Effector CD8-positive, alpha-beta T cell (primary cell): ENCODE measurements around the gene RGS17.
A peak's percentile ranks its signal among the peaks of the same experiment; 100 is the strongest.
"Not testable (repeated sequence)": the region's sequence is repeated elsewhere in the genome, so short reads cannot be mapped to it uniquely, and the experiment has no call there.

Source experiments
- DNase-seq: peaks from one replicate; lab custom pipeline; 2025; lab: John Stamatoyannopoulos, UW

The RGS17 gene

GRCh38 chr6:153032255-153032882 lies 98.7 kb downstream of the RGS17 start:
- no peak for DNase-seq

- no peak for DNase-seq
These were observed 99.6 kb downstream of the RGS17 start for GRCh38 chr6:153031335-153031955.

- DNase-seq: no peak
These were observed 102.1 kb downstream of the RGS17 start for GRCh38 chr6:153028963-153029362.

GRCh38 chr6:153028286-153028685 lies 102.8 kb downstream of the RGS17 start:
- DNase-seq: no peak

- DNase-seq: no peak
These were observed 103.6 kb downstream of the RGS17 start for GRCh38 chr6:153027480-153027879.

GRCh38 chr6:153024709-153025017 lies 106.4 kb downstream of the RGS17 start:
- no peak for DNase-seq

DNA sequence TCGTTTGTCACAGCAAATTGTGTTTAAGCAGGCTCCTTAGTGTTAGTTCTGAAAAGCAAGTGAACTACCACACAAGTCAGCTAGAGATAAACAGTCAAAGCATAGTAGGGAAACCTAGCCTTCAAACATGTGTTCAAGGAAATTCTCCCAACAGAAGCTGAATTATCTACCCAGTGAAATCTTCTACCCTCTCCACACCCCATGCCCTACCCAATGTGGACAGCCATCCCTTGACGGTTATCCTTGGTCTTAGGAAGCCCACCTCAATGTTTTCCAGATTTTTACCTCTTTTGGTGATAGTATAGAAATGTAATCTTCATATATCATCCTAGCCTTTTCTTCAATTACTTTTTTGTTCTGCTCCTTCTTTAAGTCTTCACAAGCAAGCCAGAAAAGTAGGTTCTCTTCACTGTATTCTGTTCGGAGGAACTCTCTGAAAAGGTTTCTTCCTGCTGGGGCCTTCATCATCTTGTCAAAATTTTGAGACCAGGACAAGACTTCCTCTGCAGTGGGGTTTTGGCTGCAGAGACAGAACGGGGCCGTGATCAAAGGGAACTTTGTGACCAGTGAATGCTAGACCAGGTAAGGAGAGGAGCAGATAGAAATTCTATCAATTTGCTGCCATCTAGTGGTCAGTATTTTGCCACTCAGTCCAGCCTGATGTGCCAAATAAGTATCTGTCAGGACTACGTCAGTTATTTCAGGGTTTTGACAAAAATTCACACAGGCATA lies 106.9 kb downstream of the RGS17 start:
- DNase-seq: peak; percentile 4

DNA sequence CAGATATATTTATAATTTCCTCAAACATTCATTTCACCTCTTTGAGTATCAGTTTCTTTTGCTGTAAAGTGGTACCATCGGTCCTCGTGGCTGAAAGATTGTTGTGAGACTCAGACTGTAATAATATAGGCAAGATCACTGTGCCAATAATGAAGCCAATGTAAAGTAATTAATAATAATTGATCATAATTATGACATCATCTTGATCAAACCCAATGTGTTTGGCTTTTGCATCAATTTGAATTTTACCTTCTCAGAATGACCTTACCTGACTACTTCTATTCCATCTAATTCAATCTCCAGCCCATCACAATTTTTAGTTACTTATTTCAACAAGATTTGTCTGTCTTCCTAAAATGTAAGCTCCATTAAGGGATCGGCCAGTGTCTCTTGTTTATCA lies 112.7 kb downstream of the RGS17 start:
- no peak for DNase-seq

GRCh38 chr6:153016846-153017245 lies 114.2 kb downstream of the RGS17 start:
- DNase-seq: no peak

DNA sequence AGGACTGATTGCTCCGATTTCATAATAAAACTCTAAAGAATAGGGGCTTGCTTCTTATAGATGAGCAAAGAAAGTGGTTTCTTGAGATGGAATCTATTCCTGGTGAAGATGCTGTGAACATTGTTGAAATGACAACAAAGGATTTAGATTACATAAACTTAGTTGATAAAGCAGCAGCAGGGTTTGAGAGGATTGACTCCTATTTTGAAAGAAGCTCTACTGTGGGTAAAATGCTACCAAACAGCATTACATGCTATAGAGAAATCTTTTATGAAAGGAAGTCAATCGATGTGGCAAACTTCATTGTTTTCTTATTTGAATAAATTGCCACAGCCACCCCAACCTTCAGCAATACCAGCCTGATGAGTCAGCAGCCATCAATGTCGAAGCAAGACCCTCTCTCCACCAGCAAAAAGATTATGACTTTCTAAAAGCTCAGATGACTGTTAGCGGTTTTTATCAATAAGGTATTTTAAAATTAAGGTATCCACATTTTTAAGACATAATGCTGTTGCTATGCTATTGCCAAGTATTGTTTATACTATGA lies 115.9 kb downstream of the RGS17 start:
- DNase-seq: no peak

- no peak for DNase-seq
These were observed 117.6 kb downstream of the RGS17 start for GRCh38 chr6:153013438-153013837.

DNA sequence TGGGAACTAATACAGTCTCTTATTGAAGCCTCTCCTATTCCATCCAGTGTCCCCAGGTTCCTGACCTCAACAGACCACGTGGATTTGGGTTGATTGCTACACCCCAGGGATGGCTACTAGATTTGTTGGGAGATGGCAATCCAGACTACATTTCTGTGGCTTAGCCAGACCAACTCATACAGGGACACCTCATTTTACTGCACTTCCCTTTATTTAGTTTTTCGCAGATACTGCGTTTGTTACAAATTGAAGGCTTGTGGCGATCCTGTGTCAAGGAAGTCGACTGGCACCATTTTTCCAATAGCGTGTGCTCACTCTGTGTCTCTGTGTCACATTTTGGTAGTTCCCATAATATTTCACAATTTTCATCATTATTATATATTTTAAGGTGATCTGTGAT lies 118.2 kb downstream of the RGS17 start:
- DNase-seq: no peak

DNA sequence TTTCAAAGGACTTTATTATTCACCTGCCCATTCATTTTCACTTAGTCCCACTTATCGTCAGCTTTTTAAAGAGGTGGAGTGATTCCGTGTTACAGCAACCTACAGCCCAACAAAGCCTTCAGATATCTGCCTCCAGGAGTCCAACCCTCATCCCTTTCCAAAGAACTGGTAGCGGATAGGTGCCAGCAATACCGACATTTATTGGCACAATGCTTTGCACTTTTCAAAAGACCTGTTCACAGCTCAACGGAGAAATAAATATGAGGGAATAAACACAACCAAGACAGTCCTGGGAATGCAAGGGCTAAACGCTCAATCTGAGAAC lies 127.8 kb downstream of the RGS17 start:
- no peak for DNase-seq

GRCh38 chr6:153002613-153003365 lies 128.3 kb downstream of the RGS17 start, which contains the start of gene MTRF1L:
MTRF1L (minus strand) TSS chr6:153002709; CDS start chr6:153002685, 24 bp downstream.
- peak; percentile 82 for DNase-seq

- no peak for DNase-seq
These were observed 129.1 kb downstream of the RGS17 start for GRCh38 chr6:153001767-153002612.

DNA sequence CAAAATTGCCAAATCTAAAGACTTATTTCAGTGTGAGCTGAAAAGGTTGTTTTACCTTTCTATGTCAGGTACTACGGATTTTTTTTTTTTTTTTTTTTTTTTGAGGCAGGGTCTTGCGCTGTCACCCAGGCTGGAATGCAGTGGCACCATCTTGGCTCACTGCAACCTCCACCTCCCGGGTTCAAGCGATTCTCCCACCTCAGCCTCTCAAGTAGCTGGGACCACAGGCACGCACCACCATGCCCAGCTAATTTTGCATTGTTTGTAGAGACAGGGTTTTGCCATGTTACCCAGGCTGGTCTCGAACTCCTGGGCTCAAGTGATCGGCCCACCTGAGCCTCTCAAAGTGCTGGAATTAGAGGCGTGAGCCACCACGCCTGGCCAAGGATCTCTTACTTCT lies 130.3 kb downstream of the RGS17 start:
- DNase-seq: not testable (repeated sequence)

DNA sequence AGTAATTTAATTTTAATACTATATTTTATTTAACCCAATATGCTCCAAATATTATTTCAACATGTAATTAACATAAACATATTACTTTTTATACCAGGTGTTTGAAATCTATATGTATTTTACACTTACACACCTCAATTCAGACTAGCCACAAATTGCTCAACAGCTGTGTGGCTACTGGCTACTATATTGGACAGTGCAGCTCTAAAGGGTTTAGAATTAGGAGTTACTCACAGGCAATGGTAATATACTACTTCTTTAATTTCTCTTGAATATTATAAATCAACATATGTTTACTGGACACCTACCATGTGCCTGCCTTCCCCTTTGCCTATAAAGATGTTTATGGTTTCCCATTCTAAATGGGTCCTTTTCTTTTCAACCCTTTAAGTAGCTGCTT lies 130.8 kb downstream of the RGS17 start:
- DNase-seq: no peak

GRCh38 chr6:152999538-152999937 lies 131.5 kb downstream of the RGS17 start:
- DNase-seq: not testable (repeated sequence)

DNA sequence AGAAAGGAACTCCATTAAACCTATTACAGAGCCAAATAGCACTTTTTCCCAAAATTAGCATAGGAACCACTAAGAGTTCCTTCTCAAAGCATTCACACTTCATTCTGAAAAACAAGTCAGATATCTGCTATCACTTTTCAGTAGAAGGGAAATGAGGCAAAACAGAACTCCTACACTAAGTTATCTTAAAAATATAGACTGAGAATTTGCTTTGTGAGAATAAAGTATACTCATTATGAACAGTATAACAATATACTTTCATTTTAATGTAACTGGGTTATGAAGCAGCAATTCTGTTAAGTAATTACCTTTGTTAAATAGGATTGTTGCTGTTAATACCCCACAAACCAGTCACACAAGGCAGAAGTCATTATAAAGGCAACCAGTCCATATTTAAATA lies 137.2 kb downstream of the RGS17 start:
- no peak for DNase-seq

- no peak for DNase-seq
These were observed 137.7 kb downstream of the RGS17 start for GRCh38 chr6:152993431-152993830.

DNA sequence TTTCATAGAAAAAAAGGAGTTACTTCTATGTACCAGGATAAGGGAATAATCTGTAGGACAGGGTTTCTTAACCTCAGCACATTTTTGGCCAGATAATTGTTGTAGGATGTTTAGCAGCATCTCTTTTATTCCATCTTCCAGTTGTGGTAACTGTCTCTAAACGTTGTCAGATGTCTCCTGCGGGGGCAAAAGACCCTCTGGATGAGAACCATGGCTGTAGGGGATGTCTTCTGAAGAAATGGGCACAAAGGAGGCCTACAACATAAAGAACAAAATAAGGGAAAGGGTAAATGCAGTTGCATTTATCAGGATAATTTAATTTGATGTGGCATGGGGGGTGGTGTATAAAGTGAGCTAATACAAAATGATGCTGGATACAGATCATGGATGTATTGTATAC lies 144.1 kb downstream of the RGS17 start:
- no peak for DNase-seq
